ENCODE data around the gene CLPSL1. TPM values are rescaled to one million over a fixed set of nuclear protein-coding genes. Genes with fewer than 3 reads are reported as not detected.

CLPSL1 gene
- total and polyA plus RNA-seq, 8 donors: not detected

DNA sequence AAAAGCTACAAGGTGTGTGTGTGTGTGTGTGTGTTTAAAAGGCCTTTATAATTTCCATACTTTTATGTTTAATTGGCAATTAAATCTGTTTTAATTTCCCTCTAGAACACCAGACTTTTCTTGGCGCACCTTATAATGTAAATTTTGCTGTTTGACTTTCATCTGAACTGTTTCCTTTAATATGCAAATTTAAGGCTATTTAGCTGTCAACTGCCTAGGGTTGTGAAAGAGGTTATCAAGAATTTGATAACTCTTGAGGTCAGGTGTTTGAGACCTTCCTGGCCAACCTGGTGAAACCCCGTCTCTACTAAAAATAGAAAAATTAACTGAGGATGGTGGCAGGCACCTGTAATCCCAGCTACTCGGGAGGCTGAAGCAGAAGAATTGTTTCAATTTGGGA, 20.3 kb downstream of the CLPSL1 start:
- intact Hi-C loops (cut with DNase I; ENCODE audit: low total_unique reads): no loop called here
- no peak for TF ChIP-seq EP300 (IDR thresholded peaks at IDR 0.05)
- no peak for TF ChIP-seq POLR2AphosphoS5 (IDR thresholded peaks at IDR 0.05)
- no peak for TF ChIP-seq POLR2A (IDR thresholded peaks at IDR 0.05)
- no peak for TF ChIP-seq CTCF (IDR thresholded peaks at IDR 0.05)
- H3K27me3 ChIP-seq: peaks cover 0 to 33% (median 11%) of the 10 kb centered on the region in 3 donors
- WGBS, 5 donors: 23 to 49% (median 35%) methylated on average over 3 of the region's 3 CpGs
- DNase-seq: no peak
- no peaks in the 10 kb centered on the region for H3K36me3 ChIP-seq
- no peaks in the 10 kb centered on the region for H3K9me3 ChIP-seq
- H3K4me1 ChIP-seq: peaks cover 0 to 9% (median 8%) of the 10 kb centered on the region in 4 donors
- H3K27ac ChIP-seq: no peak overlapping the region
- no peak overlapping the region for H3K4me3 ChIP-seq

DNA sequence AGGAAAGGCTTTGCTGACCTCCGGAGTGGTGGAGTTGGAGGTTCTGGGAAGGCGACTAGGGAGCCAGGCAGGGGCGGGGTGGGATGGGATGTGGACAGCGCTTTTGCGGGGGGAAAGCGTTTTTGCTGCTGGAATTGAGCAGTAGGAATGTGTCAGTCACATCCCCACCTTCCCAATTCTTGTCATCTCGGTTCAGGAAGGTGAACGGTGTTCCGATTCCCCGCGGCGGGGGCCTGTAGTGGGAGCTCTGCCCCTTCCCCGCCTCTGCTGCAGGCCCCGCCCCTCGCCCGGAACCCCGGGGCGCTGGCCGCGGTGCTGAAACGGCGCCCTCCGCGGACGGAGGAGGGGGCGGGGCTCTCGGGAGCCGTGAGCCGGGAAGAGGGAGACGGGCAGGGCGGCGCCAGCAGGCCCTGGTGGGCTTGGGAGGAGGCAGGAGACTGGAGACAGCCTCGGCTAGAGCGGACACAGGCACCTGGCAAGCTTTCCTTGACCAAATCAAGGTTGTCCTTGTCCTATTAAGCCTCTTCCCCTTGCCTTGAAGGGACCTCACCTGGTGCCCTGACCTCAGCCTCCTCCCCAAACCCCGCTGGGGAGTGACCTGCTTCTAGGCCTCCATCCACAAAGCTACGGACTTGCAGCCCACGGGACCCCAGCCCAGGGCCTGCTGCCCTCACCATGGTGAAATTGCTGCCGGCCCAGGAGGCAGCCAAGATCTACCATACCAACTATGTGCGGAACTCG, 24.3 kb downstream of the CLPSL1 start, which contains the start of gene LHFPL5:
LHFPL5 (plus strand) TSS at position 357 of the 741 bp plus-strand sequence; CDS start at position 676, 319 bp downstream.
- intact Hi-C loops (cut with DNase I; ENCODE audit: low total_unique reads): no loop called here
- WGBS, 5 donors: 12 to 22% (median 13%) methylated on average over 18 to 40 of the region's 40 CpGs
- TF ChIP-seq POLR2A (IDR thresholded peaks at IDR 0.05) (no peak), EP300 (IDR thresholded peaks at IDR 0.05) (no peak), CTCF (IDR thresholded peaks at IDR 0.05) (no peak), POLR2AphosphoS5 (IDR thresholded peaks at IDR 0.05) (no peak)
- no peaks in the 10 kb centered on the region for H3K9me3 ChIP-seq
- no peaks in the 10 kb centered on the region for H3K36me3 ChIP-seq
- no peak within 1 kb of the TSS for H3K27ac ChIP-seq
- H3K27me3 ChIP-seq: peaks cover 0 to 54% (median 12%) of the 10 kb centered on the region in 3 donors
- H3K4me3 ChIP-seq: peak within 1 kb of the TSS; percentile 3 to 37 (median 23)
- peaks cover 0 to 9% (median 8%) of the 10 kb centered on the region in 4 donors for H3K4me1 ChIP-seq
- DNase-seq: peak; percentile 49 to 87

GRCh38 chr6:35808688-35809087, 27.9 kb downstream of the CLPSL1 start:
- H3K4me1 ChIP-seq: peaks cover 0 to 15% (median 8%) of the 10 kb centered on the region in 4 donors
- TF ChIP-seq CTCF (IDR thresholded peaks at IDR 0.05) (no peak), POLR2A (IDR thresholded peaks at IDR 0.05) (no peak), EP300 (IDR thresholded peaks at IDR 0.05) (no peak), POLR2AphosphoS5 (IDR thresholded peaks at IDR 0.05) (no peak)
- WGBS, 5 donors: 52 to 67% (median 62%) methylated on average over 3 of the region's 3 CpGs
- peaks cover 0 to 54% (median 12%) of the 10 kb centered on the region in 3 donors for H3K27me3 ChIP-seq
- intact Hi-C loops (cut with DNase I; ENCODE audit: low total_unique reads): no loop called here
- H3K4me3 ChIP-seq: no peak overlapping the region
- DNase-seq: no peak
- no peaks in the 10 kb centered on the region for H3K36me3 ChIP-seq
- no peaks in the 10 kb centered on the region for H3K9me3 ChIP-seq
- no peak overlapping the region for H3K27ac ChIP-seq

DNA sequence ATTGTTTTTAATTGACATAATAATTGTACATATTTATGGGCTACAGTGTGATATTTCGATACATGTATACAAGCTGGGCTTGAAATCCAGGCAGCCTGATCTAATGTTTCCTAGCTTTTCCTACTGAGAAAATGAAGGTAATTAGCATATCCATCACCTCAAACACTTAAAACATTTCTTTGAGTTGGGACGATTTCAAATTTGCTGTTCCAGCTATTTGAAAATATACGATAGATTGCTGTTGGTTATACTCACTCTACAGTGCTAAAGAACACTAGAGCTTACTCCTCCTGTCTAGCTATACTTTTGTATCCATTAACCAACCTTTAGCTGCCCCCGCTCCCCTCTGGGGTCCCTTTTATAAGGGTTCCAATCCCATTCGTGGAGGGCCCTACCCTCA, 29.0 kb downstream of the CLPSL1 start:
- Histone ChIP-seq H3K9me3 (no peaks in the 10 kb centered on the region), H3K27me3 (peaks cover 0 to 54% (median 12%) of the 10 kb centered on the region in 3 donors), H3K27ac (no peak overlapping the region), H3K4me1 (peaks cover 0 to 15% (median 7%) of the 10 kb centered on the region in 4 donors), H3K36me3 (no peaks in the 10 kb centered on the region), H3K4me3 (no peak overlapping the region)
- intact Hi-C loops (cut with DNase I; ENCODE audit: low total_unique reads): no loop called here
- DNase-seq: no peak
- whole genome bisulfite sequencing, 5 donors: 78 to 86% (median 79%) methylated on average over 5 of the region's 5 CpGs
- TF ChIP-seq POLR2A (IDR thresholded peaks at IDR 0.05): no peak
- TF ChIP-seq CTCF (IDR thresholded peaks at IDR 0.05): no peak
- no peak for TF ChIP-seq POLR2AphosphoS5 (IDR thresholded peaks at IDR 0.05)
- TF ChIP-seq EP300 (IDR thresholded peaks at IDR 0.05): no peak

Measured in stomach (tissue), 9 donors.